ENCODE measurements around the gene PTGFR.

- TF ChIP-seq, protein P1, sequence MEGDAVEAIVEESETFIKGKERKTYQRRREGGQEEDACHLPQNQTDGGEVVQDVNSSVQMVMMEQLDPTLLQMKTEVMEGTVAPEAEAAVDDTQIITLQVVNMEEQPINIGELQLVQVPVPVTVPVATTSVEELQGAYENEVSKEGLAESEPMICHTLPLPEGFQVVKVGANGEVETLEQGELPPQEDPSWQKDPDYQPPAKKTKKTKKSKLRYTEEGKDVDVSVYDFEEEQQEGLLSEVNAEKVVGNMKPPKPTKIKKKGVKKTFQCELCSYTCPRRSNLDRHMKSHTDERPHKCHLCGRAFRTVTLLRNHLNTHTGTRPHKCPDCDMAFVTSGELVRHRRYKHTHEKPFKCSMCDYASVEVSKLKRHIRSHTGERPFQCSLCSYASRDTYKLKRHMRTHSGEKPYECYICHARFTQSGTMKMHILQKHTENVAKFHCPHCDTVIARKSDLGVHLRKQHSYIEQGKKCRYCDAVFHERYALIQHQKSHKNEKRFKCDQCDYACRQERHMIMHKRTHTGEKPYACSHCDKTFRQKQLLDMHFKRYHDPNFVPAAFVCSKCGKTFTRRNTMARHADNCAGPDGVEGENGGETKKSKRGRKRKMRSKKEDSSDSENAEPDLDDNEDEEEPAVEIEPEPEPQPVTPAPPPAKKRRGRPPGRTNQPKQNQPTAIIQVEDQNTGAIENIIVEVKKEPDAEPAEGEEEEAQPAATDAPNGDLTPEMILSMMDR (IDR thresholded peaks at IDR 0.05; ENCODE audit: poor library complexity), result no peak
- no peak for TF ChIP-seq EZH2 (IDR thresholded peaks at IDR 0.05; ENCODE audit: borderline replicate concordance)
Measured at GRCh38 chr1:78565393-78565792, 74.6 kb downstream of the PTGFR start.
